ENCODE measurements around the gene NEIL1.
"Not testable (repeated sequence)": the region's sequence is repeated elsewhere in the genome, so short reads cannot be mapped to it uniquely, and the experiment has no call there.

NEIL1 gene

DNA sequence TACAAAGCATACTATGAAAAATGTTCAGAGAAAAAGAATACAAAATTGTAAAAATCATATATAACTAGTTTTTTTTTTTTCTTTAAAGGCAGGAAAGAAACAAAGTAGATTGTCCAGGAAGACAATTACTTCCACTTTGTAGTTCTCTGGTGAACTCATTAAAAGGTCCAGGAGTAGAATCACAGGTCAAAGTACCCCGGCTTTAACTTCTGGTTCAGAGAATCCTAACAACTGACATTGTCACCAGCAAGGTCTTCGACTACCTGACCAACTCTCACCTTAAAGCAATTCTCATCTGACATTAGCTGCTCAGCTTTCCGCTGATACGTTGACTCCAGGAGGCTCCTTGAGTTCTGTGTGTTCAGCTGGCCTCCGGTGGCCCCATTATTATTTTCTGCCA is 37.1 kb downstream of the NEIL1 start:
- DNase-seq = not testable (repeated sequence)

DNA sequence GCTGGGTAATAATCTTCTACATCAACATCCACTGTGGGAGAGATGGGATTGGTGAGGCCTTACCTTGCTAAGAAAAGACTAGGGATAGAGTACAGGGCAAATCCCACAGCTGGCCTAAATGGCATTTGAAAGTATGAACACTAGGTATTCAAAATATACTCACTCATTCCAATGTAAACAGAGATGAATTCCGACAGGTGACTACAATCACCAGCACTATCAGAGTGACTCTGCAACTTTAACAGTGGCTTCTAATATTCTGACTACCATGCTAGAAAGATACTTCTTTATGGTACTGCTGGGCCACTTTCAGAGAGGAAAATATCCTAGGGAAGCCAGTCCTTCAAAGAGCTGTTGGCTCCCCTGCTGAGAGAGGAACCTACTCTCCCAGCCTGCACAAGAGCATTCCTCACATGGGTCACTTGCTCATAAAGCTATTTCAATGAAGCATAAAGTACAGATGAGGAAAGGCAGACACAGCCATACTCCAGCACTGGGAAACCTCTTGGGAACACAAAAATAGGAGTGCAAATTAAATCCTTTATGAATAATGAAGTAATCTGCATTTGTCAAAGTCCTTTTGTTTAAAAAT is 43.0 kb downstream of the NEIL1 start:
- no peak for DNase-seq

DNA sequence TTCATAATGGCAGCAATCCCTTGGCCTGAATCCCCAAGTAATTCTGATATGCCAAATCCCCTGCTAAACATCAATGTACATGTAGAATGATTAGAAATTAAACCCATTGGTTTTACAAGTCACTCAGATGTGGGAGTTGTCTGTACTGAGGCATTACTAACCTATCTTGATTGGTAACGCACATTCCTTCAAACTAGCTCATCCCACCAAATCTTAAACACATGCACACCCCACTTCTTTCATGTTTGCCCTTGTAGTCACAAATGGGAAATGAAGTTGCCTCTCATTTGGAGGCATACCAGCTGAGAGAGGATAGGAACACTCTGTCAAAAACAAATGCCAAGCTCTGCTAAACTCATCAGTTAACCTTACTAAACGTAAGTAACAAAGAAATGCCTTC is 50.7 kb downstream of the NEIL1 start:
- DNase-seq = no peak

DNA sequence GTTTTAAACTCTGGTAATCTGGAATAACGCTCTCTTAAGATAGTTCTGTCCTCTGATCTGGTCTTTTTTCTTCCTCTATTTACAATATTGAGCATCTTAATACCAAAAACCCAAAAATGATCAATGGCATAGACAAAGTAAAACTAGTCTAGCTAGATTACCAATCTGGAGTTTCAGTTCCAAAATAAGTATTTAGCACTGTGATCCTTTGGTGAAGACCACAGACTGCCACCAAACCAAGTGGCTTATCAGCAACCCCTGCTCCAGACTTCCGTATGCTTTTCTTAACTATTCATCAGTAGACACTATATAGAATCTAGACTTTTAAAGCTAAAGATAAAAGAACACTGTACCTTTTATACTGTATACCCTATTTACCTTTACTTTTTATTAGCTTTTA is 57.1 kb downstream of the NEIL1 start:
- DNase-seq = no peak
